Mammary microvascular endothelial cell (primary cell): ENCODE results near the gene QDPR. TPM values are rescaled to one million over a fixed set of nuclear protein-coding genes. Genes with fewer than 3 reads are reported as not detected.

ENCODE experiments used
- total RNA-seq: library from RNA; depleted of rRNA; stranded (reverse); fragments of >200 nt; gene quantifications from 2 replicates; pipeline ENCODE4 v1.2.3, GENCODE V29; 2015

QDPR gene
- 12.7 and 15.1 TPM in 2 replicates for total RNA-seq

DNA sequence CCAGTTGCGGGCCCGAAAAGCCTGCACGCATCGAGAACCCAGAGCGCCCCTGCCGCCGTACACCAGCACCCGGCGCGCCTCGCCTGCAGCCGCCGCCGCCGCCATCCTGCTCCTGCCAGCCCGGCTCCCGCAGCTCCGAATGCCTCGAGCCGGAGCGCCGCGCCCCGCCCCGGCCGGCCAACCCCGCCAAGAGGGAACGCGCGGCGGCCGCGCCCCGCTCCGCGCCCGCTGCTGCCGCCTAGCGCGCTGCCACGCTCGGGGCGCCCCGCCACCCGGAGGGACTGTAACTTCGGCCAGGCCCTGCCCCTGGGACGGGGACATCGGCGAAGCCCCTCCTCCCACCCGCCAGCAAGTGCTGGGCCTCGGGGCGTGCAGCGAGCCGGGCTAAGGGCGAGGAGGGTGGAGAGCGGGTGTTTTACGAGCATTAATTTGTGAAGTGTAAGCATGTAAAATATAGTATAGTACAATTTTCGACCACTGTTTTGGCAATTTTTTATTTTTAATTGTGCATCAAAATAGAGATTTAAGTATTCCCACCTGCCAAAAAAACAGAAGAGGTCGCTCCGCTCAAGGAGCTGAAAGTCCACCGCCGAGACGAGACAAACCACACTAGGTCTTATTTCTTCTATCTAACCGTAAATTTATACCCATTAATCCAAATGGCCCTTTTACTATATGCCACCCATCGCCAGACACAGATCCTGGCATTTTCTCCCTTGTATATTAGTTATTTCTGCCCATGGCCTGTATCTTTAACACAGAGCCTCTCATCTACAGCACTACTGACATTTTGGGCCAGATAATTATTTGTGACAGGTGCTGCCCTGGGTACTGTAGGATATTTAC is at the start of gene QDPR:
Gene QDPR, minus strand, starts transcription at position 141 of the 846 bp plus-strand sequence. Its CDS starts 36 bp downstream, at position 105.

DNA sequence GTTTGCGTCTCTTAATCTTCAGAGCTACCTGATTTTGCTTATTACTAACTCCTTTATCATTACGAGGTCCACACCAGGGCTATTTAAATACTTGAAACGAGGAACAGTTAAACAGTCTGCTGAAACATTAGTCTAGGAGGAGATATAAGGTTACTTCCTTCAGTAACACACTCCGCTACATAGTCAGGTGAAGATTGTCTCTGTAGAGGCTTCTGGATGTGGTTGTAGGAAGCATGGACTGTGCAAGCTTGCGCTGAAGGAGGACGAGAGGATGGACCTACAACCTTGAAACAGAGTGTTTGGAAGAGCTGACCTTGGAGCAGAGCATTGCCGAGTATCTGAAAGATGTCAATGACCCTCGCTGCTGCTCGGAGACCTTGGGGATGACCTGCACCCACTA is 3.0 kb upstream of the QDPR start, which contains the start of gene CLRN2:
Gene CLRN2, plus strand, starts transcription at position 301 of the 400 bp plus-strand sequence. CDS start 102 bp downstream, outside the sequence.

Other genes with a start within 250 kb of the QDPR start
- not detected in 2 replicates for gene CLRN2, start 3.1 kb upstream of the QDPR start, total RNA-seq
- 175 and 194 TPM in 2 replicates for gene LAP3, start 65.1 kb upstream of the QDPR start, total RNA-seq
- gene MED28, start 102.6 kb upstream of the QDPR start, total RNA-seq: 9.0 and 13.0 TPM in 2 replicates